HEK293 (cell line): ENCODE results near the gene RPRD1A.

Experiments used
- CTCF ChIA-PET: fragments of 350-600 bp; formaldehyde crosslinking; extraction: SDS; loops from one replicate; lab custom pipeline; 2021; ENCODE audit warnings: antibody characterized with exemption; lab: Yijun Ruan, JAX
- POLR2A ChIA-PET: fragments of 300-600 bp; formaldehyde crosslinking; extraction: SDS; loops from one replicate; lab custom pipeline; 2020; ENCODE audit warnings: antibody characterized with exemption, inconsistent platforms; lab: Yijun Ruan, JAX
- H3K27ac ChIP-seq: fragments of 200-500 bp; sonication (Bioruptor generic); 2 replicates; pipeline ENCODE4 v1.5.1; 2014; ENCODE audit warnings: low read depth, low read length, control low read depth, inconsistent platforms; ENCODE audit errors: extremely low read depth
- H3K36me3 ChIP-seq, 2 experiments: fragments of 200-500 bp in 1 of 2; sonication (Bioruptor generic) in 1 of 2; 1 replicate in 1 of 2; 2 replicates in 1 of 2; pipeline ENCODE4 v1.5.1; 2014 to 2017; ENCODE audit warnings: inconsistent platforms in 2 of 2, low read length in 2 of 2; ENCODE audit not compliant: control insufficient read depth in 2 of 2, insufficient read depth in 1 of 2
- H3K4me1 ChIP-seq: fragments of 200-500 bp; sonication (Bioruptor generic); 2 replicates; pipeline ENCODE4 v1.5.1; 2014; ENCODE audit warnings: mild to moderate bottlenecking, low read length, inconsistent platforms; ENCODE audit not compliant: control insufficient read depth, insufficient read depth
- H3K4me3 ChIP-seq: 2 replicates; pipeline ENCODE4 v1.5.1; 2011; ENCODE audit warnings: low read depth, mild to moderate bottlenecking, control low read depth, low read length, moderate library complexity
- H3K9me3 ChIP-seq: fragments of 200-500 bp; sonication (Bioruptor generic); 2 replicates; pipeline ENCODE4 v1.5.1; 2014; ENCODE audit warnings: low read depth, low read length, inconsistent platforms; ENCODE audit not compliant: control insufficient read depth, insufficient read depth
- EGR2 ChIP-seq: fragments of 450-650 bp; formaldehyde crosslinking; IDR thresholded peaks from 2 replicates; pipeline ENCODE4 v1.5.1; 2016; ENCODE audit warnings: low read depth, missing biosample characterization, missing genetic modification characterization
- OVOL3 ChIP-seq: fragments of 450-650 bp; formaldehyde crosslinking; IDR thresholded peaks from 2 replicates; pipeline ENCODE4 v1.5.1; 2016; ENCODE audit warnings: missing biosample characterization, missing genetic modification characterization
- RBAK ChIP-seq: fragments of 450-650 bp; formaldehyde crosslinking; IDR thresholded peaks from 2 replicates; pipeline ENCODE4 v1.5.1; 2016; ENCODE audit warnings: missing biosample characterization, missing genetic modification characterization
- TCF7L2 ChIP-seq: IDR thresholded peaks from 2 replicates; pipeline ENCODE4 v1.6.1; 2011; ENCODE audit warnings: low read depth, mild to moderate bottlenecking, inconsistent platforms, low read length, moderate library complexity, borderline replicate concordance
- YY2 ChIP-seq: fragments of 450-650 bp; formaldehyde crosslinking; IDR thresholded peaks from 2 replicates; pipeline ENCODE4 v1.5.1; 2016; ENCODE audit warnings: missing biosample characterization, missing genetic modification characterization
- ZBTB11 ChIP-seq: fragments of 450-650 bp; formaldehyde crosslinking; conservative IDR thresholded peaks from 2 replicates; pipeline ENCODE4 v1.5.1; 2016; ENCODE audit warnings: low read depth, missing biosample characterization, missing genetic modification characterization
- ZFP37 ChIP-seq: fragments of 450-650 bp; formaldehyde crosslinking; IDR thresholded peaks from 2 replicates; pipeline ENCODE4 v1.5.1; 2016; ENCODE audit warnings: missing biosample characterization, missing genetic modification characterization
- ZNF280D ChIP-seq: fragments of 450-650 bp; formaldehyde crosslinking; IDR thresholded peaks from 2 replicates; pipeline ENCODE4 v1.5.1; 2016; ENCODE audit warnings: missing biosample characterization, missing genetic modification characterization
- ZNF449 ChIP-seq: fragments of 450-650 bp; formaldehyde crosslinking; IDR thresholded peaks from 2 replicates; pipeline ENCODE4 v1.5.1; 2017; ENCODE audit warnings: missing biosample characterization, mild to moderate bottlenecking, missing genetic modification characterization, moderate library complexity
- ZNF521 ChIP-seq: fragments of 450-650 bp; formaldehyde crosslinking; IDR thresholded peaks from 2 replicates; pipeline ENCODE4 v1.5.1; 2017; ENCODE audit warnings: missing biosample characterization, mild to moderate bottlenecking, missing genetic modification characterization
- ZNF558 ChIP-seq: fragments of 450-650 bp; formaldehyde crosslinking; IDR thresholded peaks from 2 replicates; pipeline ENCODE4 v1.5.1; 2016; ENCODE audit warnings: missing biosample characterization, missing genetic modification characterization
- ZNF621 ChIP-seq: fragments of 450-650 bp; formaldehyde crosslinking; IDR thresholded peaks from 2 replicates; pipeline ENCODE4 v1.5.1; 2017; ENCODE audit warnings: missing biosample characterization, missing genetic modification characterization
- ZNF658 ChIP-seq: fragments of 450-650 bp; formaldehyde crosslinking; IDR thresholded peaks from 2 replicates; pipeline ENCODE4; 2016; ENCODE audit warnings: missing biosample characterization, missing genetic modification characterization
- ZNF692 ChIP-seq: fragments of 450-650 bp; formaldehyde crosslinking; IDR thresholded peaks from 2 replicates; pipeline ENCODE4 v1.5.1; 2016; ENCODE audit warnings: missing biosample characterization, missing genetic modification characterization
- ZNF704 ChIP-seq: fragments of 450-650 bp; formaldehyde crosslinking; IDR thresholded peaks from 2 replicates; pipeline ENCODE4 v1.5.1; 2016; ENCODE audit warnings: missing biosample characterization, missing genetic modification characterization
- ZSCAN4 ChIP-seq: fragments of 450-650 bp; formaldehyde crosslinking; IDR thresholded peaks from 2 replicates; pipeline ENCODE4 v1.5.1; 2017; ENCODE audit warnings: missing biosample characterization, missing genetic modification characterization

The RPRD1A gene

GRCh38 chr18:35942133-35942532 lies 125.2 kb downstream of the RPRD1A start:
- no peak for TF ChIP-seq ZNF658 (tag by site-specific recombination)
- no peak for TF ChIP-seq ZNF704 (tag by site-specific recombination)
- TF ChIP-seq YY2 (tag by site-specific recombination): no peak
- TF ChIP-seq EGR2 (tag by site-specific recombination): no peak
- no peak for TF ChIP-seq ZBTB11 (tag by site-specific recombination)
- no peak for TF ChIP-seq ZFP37 (tag by site-specific recombination)
- TF ChIP-seq ZNF692 (tag by site-specific recombination): no peak
- TF ChIP-seq ZNF449 (tag by site-specific recombination): no peak
- TF ChIP-seq OVOL3 (tag by site-specific recombination): no peak
- no peak for TF ChIP-seq RBAK (tag by site-specific recombination)
- TF ChIP-seq ZNF521 (tag by site-specific recombination): no peak
- TF ChIP-seq TCF7L2: no peak
- TF ChIP-seq ZNF558: no peak
- no peak for TF ChIP-seq ZSCAN4 (tag by site-specific recombination)
- TF ChIP-seq ZNF280D (tag by site-specific recombination): no peak
- no peak for TF ChIP-seq ZNF621 (tag by site-specific recombination)
- ChIA-PET POLR2A (interaction anchor here (0.6 kb wide), 1 partner anchor 61 kb away, joined by 4 read pairs; no protein-coding TSS in a partner anchor), CTCF (interaction anchor here (0.6 to 2.6 kb wide), 2 partner anchors 8 to 342 kb away, joined by 3 to 25 read pairs; no protein-coding TSS in a partner anchor)
- Histone ChIP-seq H3K9me3 (no peaks in the 10 kb centered on the region), H3K27ac (no peak overlapping the region), H3K36me3 (no peaks in the 10 kb centered on the region), H3K4me3 (no peak overlapping the region), H3K4me1 (no peaks in the 10 kb centered on the region)
